GM10266 (cell line): ENCODE results near the gene PCNX1.

Experiments
- DNase-seq: peaks from one replicate; pipeline ENCODE4 v3.0.0; 2012; ENCODE audit errors: extremely low spot score
- TF ChIP-seq, protein P1 (sequence below): IDR thresholded peaks from 2 replicates; pipeline ENCODE4 v1.5.1; 2012; ENCODE audit warnings: mild to moderate bottlenecking, low read depth; ENCODE audit not compliant: control insufficient read depth, insufficient read depth; ENCODE audit errors: missing control alignments

Gene PCNX1

DNA sequence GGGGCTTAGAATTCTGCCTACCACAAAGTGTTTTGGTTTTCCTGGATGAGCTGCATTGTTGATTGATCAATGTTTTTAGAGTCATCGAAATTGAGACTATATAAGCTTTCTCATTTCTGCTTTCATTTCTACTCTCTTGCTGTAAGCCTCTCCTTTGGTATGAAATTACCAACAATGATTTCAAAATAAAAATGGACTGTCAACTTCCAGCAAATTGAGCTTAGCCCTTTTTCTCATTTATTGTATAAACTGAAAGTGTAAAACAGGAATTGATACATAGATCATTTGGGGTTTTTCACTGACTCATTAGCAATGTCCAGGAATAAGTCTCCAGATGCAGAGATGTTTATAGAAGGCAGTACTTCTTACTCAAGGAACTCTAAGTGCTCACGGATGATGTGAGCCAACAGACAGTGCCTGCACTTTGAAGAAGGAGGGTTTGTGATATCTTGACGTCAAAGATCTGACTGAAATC lies 20.0 kb upstream of the PCNX1 start:
- TF ChIP-seq, protein P1, sequence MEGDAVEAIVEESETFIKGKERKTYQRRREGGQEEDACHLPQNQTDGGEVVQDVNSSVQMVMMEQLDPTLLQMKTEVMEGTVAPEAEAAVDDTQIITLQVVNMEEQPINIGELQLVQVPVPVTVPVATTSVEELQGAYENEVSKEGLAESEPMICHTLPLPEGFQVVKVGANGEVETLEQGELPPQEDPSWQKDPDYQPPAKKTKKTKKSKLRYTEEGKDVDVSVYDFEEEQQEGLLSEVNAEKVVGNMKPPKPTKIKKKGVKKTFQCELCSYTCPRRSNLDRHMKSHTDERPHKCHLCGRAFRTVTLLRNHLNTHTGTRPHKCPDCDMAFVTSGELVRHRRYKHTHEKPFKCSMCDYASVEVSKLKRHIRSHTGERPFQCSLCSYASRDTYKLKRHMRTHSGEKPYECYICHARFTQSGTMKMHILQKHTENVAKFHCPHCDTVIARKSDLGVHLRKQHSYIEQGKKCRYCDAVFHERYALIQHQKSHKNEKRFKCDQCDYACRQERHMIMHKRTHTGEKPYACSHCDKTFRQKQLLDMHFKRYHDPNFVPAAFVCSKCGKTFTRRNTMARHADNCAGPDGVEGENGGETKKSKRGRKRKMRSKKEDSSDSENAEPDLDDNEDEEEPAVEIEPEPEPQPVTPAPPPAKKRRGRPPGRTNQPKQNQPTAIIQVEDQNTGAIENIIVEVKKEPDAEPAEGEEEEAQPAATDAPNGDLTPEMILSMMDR = no peak

DNA sequence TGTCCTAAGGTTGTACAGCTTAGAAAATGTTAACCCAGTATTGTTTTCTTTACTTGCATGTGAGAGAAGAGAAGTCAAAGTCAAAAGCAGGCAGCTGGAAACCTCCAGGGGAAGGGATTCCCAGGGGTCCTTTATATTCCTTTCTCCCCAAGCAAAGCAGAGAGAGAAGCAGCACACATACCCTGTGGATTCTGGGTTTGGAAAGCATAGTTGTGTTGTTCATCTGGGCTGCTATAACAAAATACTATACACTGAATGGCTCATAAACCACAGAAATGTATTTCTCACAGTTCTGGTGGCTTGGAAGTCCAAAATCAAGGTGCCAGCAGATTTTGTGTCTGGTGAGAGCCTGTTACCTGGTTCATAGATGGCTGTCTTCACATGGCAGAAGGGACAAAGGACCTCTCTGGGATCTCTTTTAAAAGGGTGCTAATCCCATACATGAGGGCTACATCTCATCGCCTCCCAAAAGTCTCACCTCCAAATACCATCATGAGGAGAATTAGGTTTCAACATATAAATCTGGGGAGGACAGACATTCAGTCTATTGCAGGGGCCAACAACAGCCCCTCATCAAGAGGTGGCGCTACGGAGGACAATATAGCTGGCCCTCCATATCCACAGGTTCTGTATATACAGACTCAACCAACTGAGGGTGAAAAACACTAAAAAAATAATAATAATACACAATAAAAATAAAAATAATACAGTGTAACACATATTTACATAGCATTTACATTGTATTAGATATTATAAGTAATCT lies 19.3 kb upstream of the PCNX1 start:
- TF ChIP-seq, protein P1 = no peak

More for the DNA sequence above, 20.0 kb upstream of the PCNX1 start:
- no peak for DNase-seq

DNA sequence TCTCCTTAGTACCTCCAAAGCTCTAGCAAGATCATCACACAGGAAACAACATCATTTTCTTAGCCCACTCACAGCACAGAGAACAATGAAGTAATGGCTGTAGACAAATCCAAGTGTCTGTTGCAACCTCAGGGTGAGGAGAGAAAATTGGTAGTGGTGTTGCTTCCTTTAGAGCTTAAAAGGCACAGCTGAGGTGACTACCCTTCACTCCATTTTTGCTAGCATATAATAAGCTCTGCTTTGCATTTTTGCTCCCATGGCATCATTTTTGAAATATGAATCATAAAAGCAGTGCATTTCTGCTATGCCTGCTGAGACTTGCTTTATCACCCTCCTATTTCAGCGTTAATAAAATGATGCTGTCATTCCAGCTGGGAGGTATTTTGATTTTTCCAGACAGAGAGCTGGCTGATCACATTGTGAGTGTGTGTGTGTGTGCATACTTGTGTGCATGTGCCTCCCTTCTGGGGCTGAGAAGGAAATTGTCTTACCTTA lies 18.5 kb upstream of the PCNX1 start:
- no peak for DNase-seq
- TF ChIP-seq, protein P1 = no peak

More for the DNA sequence above, 19.3 kb upstream of the PCNX1 start:
- DNase-seq = no peak

DNA sequence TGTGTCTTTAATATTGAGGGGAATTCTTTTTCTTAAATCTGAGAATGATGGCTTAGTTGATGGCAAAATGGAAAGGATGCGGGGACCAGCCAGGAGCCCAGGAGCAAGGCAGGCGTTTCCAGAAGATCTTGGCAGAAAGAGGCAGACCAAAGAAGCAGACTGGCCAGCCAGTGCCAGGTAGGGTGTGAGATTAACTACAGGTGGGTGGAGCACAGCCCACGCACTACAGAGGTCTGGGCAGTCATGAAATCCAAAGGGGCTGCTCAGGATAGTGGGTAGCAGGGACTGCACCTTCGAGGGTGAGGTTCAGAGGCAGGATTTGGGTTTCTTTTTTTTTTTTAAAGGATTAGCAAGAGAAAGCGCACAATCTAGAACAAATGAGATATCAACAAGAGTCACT lies 17.7 kb upstream of the PCNX1 start:
- TF ChIP-seq, protein P1 = no peak

DNA sequence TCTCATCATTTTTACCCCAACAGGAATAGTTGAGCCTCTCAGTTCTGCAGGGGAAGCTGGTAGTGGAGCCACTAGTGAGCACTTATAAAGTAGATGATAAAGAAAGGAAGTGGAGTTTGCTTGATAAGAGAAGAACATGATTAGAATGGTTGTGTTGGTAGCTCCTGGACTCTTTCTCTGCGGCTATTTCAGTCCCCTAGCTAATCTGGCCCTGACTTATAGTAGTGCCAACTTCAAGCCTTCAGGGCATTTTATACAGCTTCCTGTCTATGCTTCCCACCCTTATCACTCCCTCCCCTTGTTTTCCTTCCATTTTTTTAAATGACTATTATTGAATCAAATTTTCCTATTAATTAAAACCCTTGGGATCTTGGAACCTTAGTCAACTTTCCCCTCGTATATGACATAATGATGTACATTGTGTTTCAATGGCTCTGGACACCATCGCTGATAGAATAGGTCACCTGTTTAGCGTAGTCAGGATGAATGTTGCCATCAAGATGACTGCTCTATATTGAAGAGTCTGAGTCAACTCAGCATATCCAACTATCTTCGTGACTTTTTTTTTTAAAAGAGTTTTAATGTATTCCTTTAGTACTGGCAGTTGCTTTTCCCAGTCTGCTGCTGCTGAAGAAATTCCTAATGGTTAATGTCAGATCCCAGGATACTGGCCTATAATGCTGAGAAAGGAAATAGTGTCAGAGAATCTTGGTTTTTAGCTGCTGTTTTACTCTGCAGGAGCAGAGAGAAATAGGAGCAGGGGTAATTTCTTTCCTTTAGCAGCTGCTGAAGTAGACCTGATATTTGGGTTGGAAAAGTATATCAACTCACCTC lies 16.2 kb upstream of the PCNX1 start:
- TF ChIP-seq, protein P1 = no peak
- no peak for DNase-seq

More for the DNA sequence above, 17.7 kb upstream of the PCNX1 start:
- DNase-seq = no peak

DNA sequence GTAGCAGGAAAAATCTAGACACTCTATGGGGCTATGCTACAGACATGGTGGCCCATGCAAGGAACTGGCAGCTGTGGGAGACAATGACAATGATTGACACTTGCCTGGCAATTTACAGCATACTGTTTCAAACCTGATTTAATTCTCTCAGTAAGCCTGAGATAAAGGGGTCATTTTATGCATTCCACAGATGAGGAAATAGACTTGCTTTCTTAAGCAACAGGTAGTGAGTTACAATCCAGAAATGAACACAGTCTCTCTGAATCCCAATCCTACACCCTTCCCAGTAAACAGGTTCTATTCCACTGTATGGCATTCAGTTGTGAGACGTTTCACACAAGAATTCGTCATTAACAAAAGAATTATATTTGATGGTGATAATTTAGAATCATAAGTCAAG lies 15.5 kb upstream of the PCNX1 start:
- TF ChIP-seq, protein P1 = no peak
- no peak for DNase-seq
